Glutamatergic neuron (in vitro differentiated cells): ENCODE data around the gene MSL3. TPM values are rescaled to one million over a fixed set of nuclear protein-coding genes. Genes with fewer than 3 reads are reported as not detected.
A peak's percentile ranks its signal among the peaks of the same experiment; 100 is the strongest.

ENCODE experiments used
- DNase-seq: peaks from one replicate; pipeline ENCODE4 v3.0.0; 2022
- H3K27ac Mint-ChIP-seq: one replicate; pipeline ENCODE4 v1.8.0; 2020; ENCODE audit warnings: mild to moderate bottlenecking, mixed read lengths, inconsistent platforms; ENCODE audit not compliant: unreplicated experiment
- H3K27me3 Mint-ChIP-seq: one replicate; pipeline ENCODE4 v1.8.0; 2020; ENCODE audit warnings: mild to moderate bottlenecking, moderate library complexity, mixed read lengths, inconsistent platforms; ENCODE audit not compliant: unreplicated experiment
- H3K36me3 Mint-ChIP-seq: one replicate; pipeline ENCODE4 v1.8.0; 2020; ENCODE audit warnings: mild to moderate bottlenecking, mixed read lengths, inconsistent platforms; ENCODE audit not compliant: unreplicated experiment
- H3K4me1 Mint-ChIP-seq: one replicate; pipeline ENCODE4 v1.8.0; 2020; ENCODE audit warnings: mild to moderate bottlenecking, low read depth, mixed read lengths, inconsistent platforms; ENCODE audit not compliant: unreplicated experiment
- H3K4me3 Mint-ChIP-seq: one replicate; pipeline ENCODE4 v1.8.0; 2020; ENCODE audit warnings: mild to moderate bottlenecking, mixed read lengths, inconsistent platforms; ENCODE audit not compliant: unreplicated experiment
- H3K9me3 Mint-ChIP-seq: one replicate; pipeline ENCODE4 v1.8.0; 2020; ENCODE audit warnings: mild to moderate bottlenecking, moderate library complexity, mixed read lengths, inconsistent platforms; ENCODE audit not compliant: unreplicated experiment
- CTCF ChIP-seq: fragments of 200-600 bp; sonication (generic); IDR thresholded peaks from one replicate; pipeline ENCODE4 v1.5.0; 2021; ENCODE audit not compliant: partially characterized antibody, unreplicated experiment
- total RNA-seq: library from RNA; stranded (reverse); fragmentation: NEBNext Ultra II Directional; extraction: Animal tissue kit (Norgen Biotek cat#: 25700); gene quantifications from one replicate; pipeline ENCODE4 v1.2.1, GENCODE V29; 2021; ENCODE audit not compliant: unreplicated experiment

MSL3 gene
- total RNA-seq, 1 donor from 2014 or later: 25.5 TPM

GRCh38 chrX:11758400-11759171 lies 549 bp downstream of the MSL3 start:
- Mint-ChIP-seq H3K4me3 (peak overlapping the region; percentile 93), H3K36me3 (no peaks in the 10 kb centered on the region), H3K27me3 (peaks cover 6% of the 10 kb centered on the region), H3K4me1 (no peaks in the 10 kb centered on the region), H3K27ac (peak overlapping the region; percentile 91), H3K9me3 (peaks cover 2% of the 10 kb centered on the region)
- peak; percentile 85 for TF ChIP-seq CTCF
- DNase-seq: peak; percentile 90

- H3K4me1 Mint-ChIP-seq: no peaks in the 10 kb centered on the region
- peaks cover 6% of the 10 kb centered on the region for H3K27me3 Mint-ChIP-seq
- TF ChIP-seq CTCF: no peak
- no peak for DNase-seq
- peaks cover 2% of the 10 kb centered on the region for H3K9me3 Mint-ChIP-seq
- H3K36me3 Mint-ChIP-seq: no peaks in the 10 kb centered on the region
- peak overlapping the region; percentile 91 for H3K27ac Mint-ChIP-seq
- peak overlapping the region; percentile 93 for H3K4me3 Mint-ChIP-seq
Measured at GRCh38 chrX:11759172-11759460, 1.1 kb downstream of the MSL3 start.

GRCh38 chrX:11759461-11760311 lies 1.6 kb downstream of the MSL3 start:
- H3K9me3 Mint-ChIP-seq: peaks cover 2% of the 10 kb centered on the region
- peak overlapping the region; percentile 91 for H3K27ac Mint-ChIP-seq
- no peak for TF ChIP-seq CTCF
- peak overlapping the region; percentile 93 for H3K4me3 Mint-ChIP-seq
- no peaks in the 10 kb centered on the region for H3K4me1 Mint-ChIP-seq
- peak; percentile 63 for DNase-seq
- peaks cover 6% of the 10 kb centered on the region for H3K27me3 Mint-ChIP-seq
- no peaks in the 10 kb centered on the region for H3K36me3 Mint-ChIP-seq

- Mint-ChIP-seq H3K36me3 (no peaks in the 10 kb centered on the region), H3K27ac (no peak overlapping the region), H3K9me3 (peaks cover 2% of the 10 kb centered on the region), H3K4me3 (no peak overlapping the region), H3K27me3 (peaks cover 6% of the 10 kb centered on the region), H3K4me1 (no peaks in the 10 kb centered on the region)
- DNase-seq: no peak
- TF ChIP-seq CTCF: no peak
Measured at GRCh38 chrX:11760958-11761357, 2.9 kb downstream of the MSL3 start.

GRCh38 chrX:11764602-11765067 lies 6.6 kb downstream of the MSL3 start:
- DNase-seq: no peak
- no peak for TF ChIP-seq CTCF
- Mint-ChIP-seq H3K36me3 (no peaks in the 10 kb centered on the region), H3K9me3 (no peaks in the 10 kb centered on the region), H3K4me1 (no peaks in the 10 kb centered on the region), H3K27me3 (peaks cover under 1% of the 10 kb centered on the region), H3K27ac (no peak overlapping the region), H3K4me3 (no peak overlapping the region)
